ENCODE data around the gene EGFR. TPM values are rescaled to one million over a fixed set of nuclear protein-coding genes. Genes with fewer than 3 reads are reported as not detected.
A peak's percentile ranks its signal among the peaks of the same experiment; 100 is the strongest.

EGFR gene
- polyA plus RNA-seq, 1 of the 3 experiments (the other 2 are of a cell fraction) = 37.6 TPM

DNA sequence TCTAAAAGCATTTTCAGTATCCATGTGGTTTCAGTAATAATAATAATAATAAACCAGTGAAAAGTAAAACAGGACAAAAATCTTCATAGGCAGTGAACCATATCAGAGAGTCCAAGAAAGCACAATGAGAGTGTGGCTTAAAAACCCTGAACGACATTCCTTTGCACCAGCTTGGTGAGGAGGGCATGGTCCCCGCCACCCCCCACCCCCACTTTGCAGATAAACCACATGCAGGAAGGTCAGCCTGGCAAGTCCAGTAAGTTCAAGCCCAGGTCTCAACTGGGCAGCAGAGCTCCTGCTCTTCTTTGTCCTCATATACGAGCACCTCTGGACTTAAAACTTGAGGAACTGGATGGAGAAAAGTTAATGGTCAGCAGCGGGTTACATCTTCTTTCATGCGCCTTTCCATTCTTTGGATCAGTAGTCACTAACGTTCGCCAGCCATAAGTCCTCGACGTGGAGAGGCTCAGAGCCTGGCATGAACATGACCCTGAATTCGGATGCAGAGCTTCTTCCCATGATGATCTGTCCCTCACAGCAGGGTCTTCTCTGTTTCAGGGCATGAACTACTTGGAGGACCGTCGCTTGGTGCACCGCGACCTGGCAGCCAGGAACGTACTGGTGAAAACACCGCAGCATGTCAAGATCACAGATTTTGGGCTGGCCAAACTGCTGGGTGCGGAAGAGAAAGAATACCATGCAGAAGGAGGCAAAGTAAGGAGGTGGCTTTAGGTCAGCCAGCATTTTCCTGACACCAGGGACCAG, 172.5 kb downstream of the EGFR start:
- CTCF ChIA-PET = interaction anchor here (0.7 to 3.6 kb wide), 9 partner anchors 14 to 418 kb away, joined by 3 to 50 read pairs (median 3); no protein-coding TSS in a partner anchor
- Histone ChIP-seq H3K4me1 (ENCODE audit: control insufficient read depth in 1 of 2, insufficient read depth in 2 of 2, low read depth in 1 of 2, low read length in 1 of 2) (peaks cover 50% of the 10 kb centered on the region in 2 experiments), H3K9ac (peak overlapping the region; percentile 54; the same call in 1 of the 2 replicates), H3K79me2 (ENCODE audit: insufficient read depth) (peaks cover 2% of the 10 kb centered on the region; the same call in 1 of the 2 replicates), H3K9me3 (no peaks in the 10 kb centered on the region), H3K4me2 (peak overlapping the region; percentile 59; the same call in 1 of the 2 replicates), H2AFZ (ENCODE audit: low read depth) (no peak overlapping the region), H4K20me1 (ENCODE audit: insufficient read depth) (no peaks in the 10 kb centered on the region; the same call in 1 of the 2 replicates), H3F3A (replicated peaks; ENCODE audit: insufficient read depth) (peaks cover 58% of the 10 kb centered on the region), H3K9me2 (no peaks in the 10 kb centered on the region), H3K4me3 (ENCODE audit: low read depth in 2 of 2, low read length in 1 of 2) (no peak overlapping the region), H3K36me3 (replicated peaks in 1 of 2; ENCODE audit: control insufficient read depth in 1 of 2, insufficient read depth in 2 of 2, low read length in 1 of 2) (peaks cover 15 to 57% of the 10 kb centered on the region in 2 experiments), H3K27me3 (ENCODE audit: insufficient read depth) (no peaks in the 10 kb centered on the region), H3K27ac (ENCODE audit: low read depth in 2 of 2, low read length in 1 of 2) (peak overlapping the region; percentile 91 to 95)
- POLR2A ChIA-PET = interaction anchor here (0.8 to 2.3 kb wide), 3 partner anchors 11 to 63 kb away, joined by 3 to 14 read pairs (median 3); no protein-coding TSS in a partner anchor
- TF ChIP-seq SMC3 (IDR thresholded peaks at IDR 0.05; ENCODE audit: low read depth, low read length) = 0 out of 2 replicates have a peak, but pooled peaks have one; percentile 2
- TF ChIP-seq, protein P1, sequence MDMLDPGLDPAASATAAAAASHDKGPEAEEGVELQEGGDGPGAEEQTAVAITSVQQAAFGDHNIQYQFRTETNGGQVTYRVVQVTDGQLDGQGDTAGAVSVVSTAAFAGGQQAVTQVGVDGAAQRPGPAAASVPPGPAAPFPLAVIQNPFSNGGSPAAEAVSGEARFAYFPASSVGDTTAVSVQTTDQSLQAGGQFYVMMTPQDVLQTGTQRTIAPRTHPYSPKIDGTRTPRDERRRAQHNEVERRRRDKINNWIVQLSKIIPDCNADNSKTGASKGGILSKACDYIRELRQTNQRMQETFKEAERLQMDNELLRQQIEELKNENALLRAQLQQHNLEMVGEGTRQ (IDR thresholded peaks at IDR 0.05; ENCODE audit: borderline replicate concordance, low read depth, low read length) = no peak
- TF ChIP-seq FOXJ3 (CRISPR knock-in tag; IDR thresholded peaks at IDR 0.05) = 0 out of 2 replicates have a peak, but pooled peaks have one; percentile 27
- WGBS (ENCODE audit: low lambda C conversion rate) = 96% methylated on average over 17 of the region's 17 CpGs
- DNase-seq = no peak

GRCh38 chr7:55191926-55192692, 173.3 kb downstream of the EGFR start:
- Histone ChIP-seq H3K4me1 (ENCODE audit: control insufficient read depth in 1 of 2, insufficient read depth in 2 of 2, low read depth in 1 of 2, low read length in 1 of 2) (peaks cover 45 to 48% of the 10 kb centered on the region in 2 experiments), H3K27ac (ENCODE audit: low read depth in 2 of 2, low read length in 1 of 2) (peak overlapping the region; percentile 91 to 95), H4K20me1 (ENCODE audit: insufficient read depth) (no peaks in the 10 kb centered on the region; the same call in 1 of the 2 replicates), H3F3A (replicated peaks; ENCODE audit: insufficient read depth) (peaks cover 51% of the 10 kb centered on the region), H2AFZ (ENCODE audit: low read depth) (no peak overlapping the region), H3K9me2 (no peaks in the 10 kb centered on the region), H3K9ac (peak overlapping the region; percentile 54; the same call in 1 of the 2 replicates), H3K4me2 (peak overlapping the region; percentile 59), H3K36me3 (replicated peaks in 1 of 2; ENCODE audit: control insufficient read depth in 1 of 2, insufficient read depth in 2 of 2, low read length in 1 of 2) (peaks cover 13 to 59% of the 10 kb centered on the region in 2 experiments), H3K4me3 (ENCODE audit: low read depth in 2 of 2, low read length in 1 of 2) (no peak overlapping the region), H3K27me3 (ENCODE audit: insufficient read depth) (no peaks in the 10 kb centered on the region), H3K79me2 (ENCODE audit: insufficient read depth) (peaks cover 9% of the 10 kb centered on the region; the same call in 1 of the 2 replicates), H3K9me3 (no peaks in the 10 kb centered on the region)
- POLR2A ChIA-PET = interaction anchor here (0.6 to 2.3 kb wide), 5 partner anchors 12 to 430 kb away, joined by 3 to 14 read pairs (median 3); no protein-coding TSS in a partner anchor
- CTCF ChIA-PET = interaction anchor here (0.7 to 3.6 kb wide), 13 partner anchors 15 to 419 kb away, joined by 3 to 50 read pairs (median 3); no protein-coding TSS in a partner anchor
- TF ChIP-seq MEF2A (IDR thresholded peaks at IDR 0.05; ENCODE audit: borderline replicate concordance, low read depth) (no peak), EP300 (IDR thresholded peaks at IDR 0.05; ENCODE audit: borderline replicate concordance in 1 of 2, low read depth in 1 of 2, low read length in 1 of 2) (peak in 1 of 2 experiments; percentile 36; a peak in 1 of 4 replicates), MXI1 (IDR thresholded peaks at IDR 0.05; ENCODE audit: low read depth, low read length) (0 out of 2 replicates have a peak, but pooled peaks have one; percentile 17), CHD2 (IDR thresholded peaks at IDR 0.05; ENCODE audit: low read length, partially characterized antibody) (no peak), TAF1 (IDR thresholded peaks at IDR 0.05; ENCODE audit: borderline replicate concordance, low read depth, low read length) (peak; percentile 26; the same call in 1 of the 2 replicates), ELF1 (IDR thresholded peaks at IDR 0.05) (no peak), SMC3 (IDR thresholded peaks at IDR 0.05; ENCODE audit: low read depth, low read length) (peak; percentile 34), SIN3A (IDR thresholded peaks at IDR 0.05; ENCODE audit: borderline replicate concordance, low read depth, low read length) (no peak), FOXJ3 (CRISPR knock-in tag; IDR thresholded peaks at IDR 0.05) (no peak)
- TF ChIP-seq, protein P2, sequence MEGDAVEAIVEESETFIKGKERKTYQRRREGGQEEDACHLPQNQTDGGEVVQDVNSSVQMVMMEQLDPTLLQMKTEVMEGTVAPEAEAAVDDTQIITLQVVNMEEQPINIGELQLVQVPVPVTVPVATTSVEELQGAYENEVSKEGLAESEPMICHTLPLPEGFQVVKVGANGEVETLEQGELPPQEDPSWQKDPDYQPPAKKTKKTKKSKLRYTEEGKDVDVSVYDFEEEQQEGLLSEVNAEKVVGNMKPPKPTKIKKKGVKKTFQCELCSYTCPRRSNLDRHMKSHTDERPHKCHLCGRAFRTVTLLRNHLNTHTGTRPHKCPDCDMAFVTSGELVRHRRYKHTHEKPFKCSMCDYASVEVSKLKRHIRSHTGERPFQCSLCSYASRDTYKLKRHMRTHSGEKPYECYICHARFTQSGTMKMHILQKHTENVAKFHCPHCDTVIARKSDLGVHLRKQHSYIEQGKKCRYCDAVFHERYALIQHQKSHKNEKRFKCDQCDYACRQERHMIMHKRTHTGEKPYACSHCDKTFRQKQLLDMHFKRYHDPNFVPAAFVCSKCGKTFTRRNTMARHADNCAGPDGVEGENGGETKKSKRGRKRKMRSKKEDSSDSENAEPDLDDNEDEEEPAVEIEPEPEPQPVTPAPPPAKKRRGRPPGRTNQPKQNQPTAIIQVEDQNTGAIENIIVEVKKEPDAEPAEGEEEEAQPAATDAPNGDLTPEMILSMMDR (IDR thresholded peaks at IDR 0.05) = peak; percentile 50
- 50% methylated on average over 16 of the region's 17 CpGs for WGBS (ENCODE audit: low lambda C conversion rate)
- DNase-seq = peak; percentile 81

Measured in SK-N-SH (cell line).